CD4-positive, alpha-beta T cell treated with Interleukin-17A for 4 hours (primary cell): ENCODE data around the gene SRGAP2C.
"Not testable (repeated sequence)": the region's sequence is repeated elsewhere in the genome, so short reads cannot be mapped to it uniquely, and the experiment has no call there.

Experiments
- DNase-seq: peaks from one replicate; pipeline ENCODE4 v3.0.0-alpha.2; 2020; ENCODE audit warnings: mixed read lengths

The SRGAP2C gene

GRCh38 chr1:121187914-121188313 lies 3.1 kb downstream of the SRGAP2C start:
- peak; percentile 2 for DNase-seq

DNA sequence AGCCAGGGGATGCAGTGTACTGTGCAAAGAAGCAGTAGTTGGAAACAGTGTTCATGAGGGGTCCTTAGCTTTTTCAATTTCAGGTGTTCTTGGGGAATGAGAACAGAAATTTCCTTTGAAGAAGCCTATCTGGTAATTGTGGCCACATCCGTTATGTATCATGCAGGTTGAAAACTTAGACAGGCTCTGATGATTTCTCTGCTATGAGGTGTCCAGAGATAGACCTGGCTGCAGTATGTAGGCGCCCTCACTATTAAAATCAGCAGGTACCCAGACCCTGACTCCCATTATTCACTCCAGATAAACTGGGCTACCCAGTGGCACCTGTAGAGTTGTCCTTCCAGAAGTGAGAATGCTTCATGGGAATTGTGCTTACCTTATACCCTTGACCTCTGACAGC lies 7.7 kb downstream of the SRGAP2C start:
- not testable (repeated sequence) for DNase-seq

DNA sequence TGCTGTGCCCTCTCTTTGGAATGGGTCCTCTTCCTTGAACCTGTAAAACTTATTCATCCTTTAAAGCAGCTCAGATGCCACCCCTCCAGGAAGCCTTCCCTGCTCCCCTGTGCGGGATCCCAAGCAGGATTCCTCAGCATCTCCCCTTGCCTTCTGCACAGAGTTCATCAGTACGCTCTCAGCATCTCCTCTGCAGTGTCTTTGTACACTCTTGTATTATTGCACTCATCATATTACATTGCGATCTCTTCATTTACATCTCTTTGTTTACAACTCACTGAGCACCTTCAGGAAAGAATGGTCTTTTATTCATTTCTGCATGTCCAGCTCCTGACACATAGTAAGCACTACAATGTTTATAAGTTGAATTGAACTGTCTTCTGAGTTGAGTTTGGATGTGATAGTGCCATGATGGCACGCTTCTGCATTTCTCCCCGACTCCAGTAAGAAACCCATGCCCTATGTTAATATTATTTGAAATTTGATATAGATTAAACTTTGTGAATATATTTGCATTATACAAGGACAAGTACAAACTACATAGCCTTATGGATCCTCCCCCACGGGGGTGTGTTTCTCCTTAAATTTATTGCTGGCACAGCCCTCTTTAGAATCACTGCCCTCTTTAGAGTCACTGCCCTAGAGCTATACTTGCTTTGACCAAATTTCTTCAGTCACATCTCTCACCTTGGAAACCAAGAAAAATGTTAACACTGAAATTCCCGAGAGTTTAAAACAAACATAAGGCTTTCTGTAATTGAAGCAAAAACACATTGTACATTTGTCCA lies 12.5 kb downstream of the SRGAP2C start:
- DNase-seq: not testable (repeated sequence)

DNA sequence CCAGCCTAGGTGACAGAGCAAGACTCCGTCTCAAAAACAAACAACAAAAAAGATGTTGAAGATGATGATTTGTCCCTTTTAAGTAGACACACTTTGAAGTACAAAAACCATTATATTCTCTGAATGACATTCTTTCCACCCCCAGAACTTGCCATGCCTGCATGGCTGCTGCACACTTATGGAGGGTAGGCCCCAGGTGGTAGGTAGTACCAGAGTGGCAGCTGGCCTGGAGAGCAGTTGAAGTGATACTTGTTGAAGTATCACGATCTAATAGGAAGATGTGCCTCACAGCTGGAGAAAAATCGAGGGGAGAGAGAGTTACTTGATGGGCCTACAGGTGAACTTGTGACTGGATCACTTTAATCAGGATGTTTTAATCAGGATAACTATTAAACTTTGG lies 15.0 kb downstream of the SRGAP2C start:
- not testable (repeated sequence) for DNase-seq

GRCh38 chr1:121200232-121200631 lies 15.5 kb downstream of the SRGAP2C start:
- DNase-seq: not testable (repeated sequence)

- not testable (repeated sequence) for DNase-seq
Measured at GRCh38 chr1:121200985-121201981, 16.5 kb downstream of the SRGAP2C start.

DNA sequence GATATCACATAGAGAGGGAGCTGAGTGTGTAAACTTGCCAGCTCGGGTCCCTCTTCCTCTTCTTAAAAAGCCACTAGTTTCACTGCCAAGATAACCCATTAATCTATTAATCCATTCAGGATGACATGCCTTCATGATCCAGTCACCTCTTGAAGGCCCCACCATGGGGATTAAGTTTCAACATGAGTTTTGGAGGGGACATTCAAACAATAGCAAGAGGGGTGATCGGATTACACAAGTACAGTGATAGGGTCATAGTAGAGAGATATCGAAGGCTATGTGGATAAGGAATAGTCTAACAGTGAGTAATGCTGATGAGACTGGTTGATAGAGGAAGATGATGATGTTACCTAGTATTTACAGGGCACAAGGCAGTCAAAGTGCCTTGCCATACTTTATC lies 18.2 kb downstream of the SRGAP2C start:
- DNase-seq: not testable (repeated sequence)

DNA sequence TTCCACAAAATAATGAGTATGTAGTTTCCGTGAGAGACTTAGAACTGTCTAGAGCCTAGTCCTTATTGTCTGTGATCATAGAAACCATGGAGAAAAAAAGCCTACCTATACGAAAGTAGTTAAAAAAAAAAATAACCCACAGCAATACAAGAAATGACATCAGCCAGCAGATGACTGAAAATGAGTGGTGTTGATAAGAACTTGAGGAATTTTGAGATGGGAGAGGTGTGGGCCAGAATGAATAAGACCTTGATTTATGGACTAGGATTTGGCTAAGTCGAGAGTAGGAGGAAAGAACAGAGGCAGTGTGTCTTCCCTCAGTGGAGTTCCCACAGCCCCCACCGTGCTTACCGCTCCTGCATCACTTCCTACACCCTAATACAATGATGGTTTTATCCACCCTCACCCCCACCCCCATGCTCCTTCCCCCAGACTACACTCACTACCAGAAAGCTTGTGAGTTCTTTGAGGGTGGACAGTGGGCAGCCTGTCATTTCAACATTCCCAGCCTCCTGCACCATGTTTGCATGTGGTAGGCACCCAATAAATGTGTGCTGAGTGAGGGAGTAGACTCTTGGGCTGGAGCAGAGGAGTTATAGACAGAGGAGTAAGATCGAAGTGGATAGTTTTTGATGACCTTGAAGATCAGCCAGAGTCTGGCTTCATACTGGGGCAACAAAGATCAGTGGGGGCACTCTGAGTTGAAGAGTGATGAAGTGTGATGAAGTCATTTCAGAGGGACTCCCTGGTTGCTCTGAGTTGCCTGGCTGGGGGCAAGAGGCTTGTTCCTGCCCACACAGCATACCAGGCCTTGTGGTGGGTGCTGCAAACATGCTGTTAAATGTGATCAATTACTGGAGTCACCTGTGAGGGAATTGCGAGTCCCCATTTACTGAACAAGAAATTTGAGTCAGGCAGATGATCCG lies 21.3 kb downstream of the SRGAP2C start:
- not testable (repeated sequence) for DNase-seq

DNA sequence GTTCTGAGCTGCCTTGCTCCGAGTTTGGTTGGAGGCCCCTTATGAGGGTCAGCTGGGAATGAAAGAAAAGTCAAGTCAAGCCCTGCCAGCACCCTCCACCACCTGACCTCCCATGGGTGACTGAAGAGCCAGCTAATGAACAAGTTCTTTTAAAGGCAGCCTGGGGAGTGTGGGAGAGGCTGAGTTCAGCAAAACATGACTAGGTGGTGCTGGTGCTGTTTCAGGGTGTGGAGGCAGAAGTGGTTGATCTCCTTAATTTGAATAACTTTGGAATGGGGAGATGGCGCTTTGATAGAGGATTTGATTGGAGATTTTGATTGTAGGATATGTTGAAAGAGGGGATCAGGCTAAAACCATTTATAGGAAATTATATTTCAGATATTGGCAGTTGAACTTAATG lies 22.6 kb downstream of the SRGAP2C start:
- DNase-seq: not testable (repeated sequence)

DNA sequence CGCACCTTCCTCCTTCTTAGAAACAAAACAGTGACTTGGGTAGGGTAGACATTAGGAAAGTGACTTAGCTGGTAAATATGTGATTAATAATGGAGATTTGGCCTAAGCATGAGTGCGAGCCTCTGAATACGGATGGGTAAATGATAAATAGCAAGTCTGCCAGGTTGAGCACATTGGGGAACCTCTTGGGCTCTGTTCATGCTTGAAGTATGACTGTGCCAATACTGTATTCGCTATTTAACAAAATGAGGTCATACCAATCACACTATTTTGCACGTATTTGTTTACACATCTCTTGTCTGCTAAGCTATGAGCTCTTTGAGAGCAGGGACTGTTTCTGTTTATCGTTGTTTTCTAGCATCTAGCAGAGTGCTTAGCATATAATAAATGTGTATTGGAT lies 23.6 kb downstream of the SRGAP2C start:
- not testable (repeated sequence) for DNase-seq

GRCh38 chr1:121210778-121211177 lies 26.0 kb downstream of the SRGAP2C start:
- not testable (repeated sequence) for DNase-seq

DNA sequence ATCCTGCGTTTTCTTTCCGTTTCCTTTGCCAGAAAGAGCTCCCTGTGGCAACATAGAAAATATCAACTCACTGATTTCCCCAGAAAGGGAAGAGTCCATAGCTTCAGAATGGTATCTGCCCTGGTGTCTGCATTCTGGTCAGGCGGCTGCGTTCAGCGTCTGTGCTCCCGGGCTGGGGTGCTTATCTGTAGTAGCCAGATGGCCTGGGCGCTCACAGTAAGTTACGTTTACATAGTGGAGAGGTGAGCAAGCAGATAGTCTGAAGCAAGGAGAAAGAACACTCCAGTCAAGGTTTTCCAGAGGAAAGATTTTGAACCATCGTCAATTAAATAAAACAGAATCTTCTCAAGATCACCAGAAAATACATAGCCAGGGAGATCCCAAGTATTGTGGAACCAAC lies 28.7 kb downstream of the SRGAP2C start:
- DNase-seq: not testable (repeated sequence)

GRCh38 chr1:121214544-121215156 lies 29.9 kb downstream of the SRGAP2C start:
- not testable (repeated sequence) for DNase-seq

GRCh38 chr1:121215699-121216417 lies 31.1 kb downstream of the SRGAP2C start:
- DNase-seq: not testable (repeated sequence)

DNA sequence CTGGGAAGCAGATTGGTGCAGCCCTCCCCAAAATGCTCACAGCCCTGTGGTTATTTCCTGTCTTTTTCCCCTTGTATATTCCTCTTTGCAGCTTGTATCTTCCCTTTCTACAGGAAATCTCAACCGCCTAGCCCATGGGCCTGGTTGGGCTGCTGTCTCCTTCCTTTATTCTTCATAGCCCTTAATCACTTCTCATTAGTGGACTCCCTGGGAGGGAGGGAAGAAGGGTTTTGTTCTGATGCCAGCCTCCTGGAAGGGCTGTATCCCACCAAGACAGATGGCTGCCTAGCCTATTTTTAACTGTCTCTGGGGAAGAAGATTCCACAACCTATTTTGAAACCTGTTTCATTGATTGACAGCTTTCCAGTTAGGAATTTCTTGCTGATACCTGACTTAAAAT lies 31.9 kb downstream of the SRGAP2C start:
- not testable (repeated sequence) for DNase-seq

GRCh38 chr1:121221770-121222169 lies 37.0 kb downstream of the SRGAP2C start:
- not testable (repeated sequence) for DNase-seq

DNA sequence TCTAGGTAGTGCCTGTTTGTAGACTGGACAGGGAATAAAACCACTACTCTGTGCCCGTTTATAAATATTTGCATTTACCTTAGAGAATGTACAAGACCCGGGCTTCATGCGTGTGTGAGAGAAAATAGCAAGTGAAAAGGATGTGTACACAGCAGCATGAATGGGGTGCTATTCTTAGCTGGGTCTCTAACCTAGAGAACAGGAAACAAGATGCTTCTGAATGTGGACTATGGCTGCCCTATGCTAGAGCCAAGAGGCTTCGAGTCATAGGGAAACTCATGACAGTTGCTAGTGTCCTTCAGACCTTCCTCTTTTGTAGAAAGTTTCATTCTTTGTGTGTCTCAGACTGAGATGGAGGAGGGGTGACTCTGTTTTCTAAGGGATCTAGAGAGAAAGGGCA lies 39.9 kb downstream of the SRGAP2C start:
- DNase-seq: not testable (repeated sequence)

- DNase-seq: not testable (repeated sequence)
Measured at GRCh38 chr1:121226295-121226904, 41.6 kb downstream of the SRGAP2C start.

DNA sequence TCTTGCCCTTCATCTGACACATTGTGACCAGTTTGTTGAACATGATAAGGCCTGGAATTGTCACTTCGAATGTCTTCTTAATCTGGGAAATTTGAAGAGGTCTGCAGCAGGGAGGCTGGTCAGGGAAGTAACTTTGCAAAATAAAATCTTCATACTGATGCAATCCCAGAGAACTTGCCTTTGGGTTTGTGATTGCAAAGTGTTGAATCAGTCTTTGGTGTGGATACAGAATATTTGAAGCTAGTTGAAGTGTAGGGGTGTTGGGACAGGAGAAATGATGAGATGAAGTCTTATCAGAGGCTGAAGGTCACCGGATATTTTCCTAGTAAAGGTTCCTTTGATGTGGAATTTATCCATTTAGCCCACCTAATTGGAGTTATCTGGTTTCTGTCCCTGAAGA lies 42.1 kb downstream of the SRGAP2C start:
- not testable (repeated sequence) for DNase-seq

GRCh38 chr1:121227544-121228330 lies 43.0 kb downstream of the SRGAP2C start:
- DNase-seq: not testable (repeated sequence)
